C4-2B (cell line): Measurements from ENCODE around the gene DNAH7.
"Not testable (repeated sequence)": the region's sequence is repeated elsewhere in the genome, so short reads cannot be mapped to it uniquely, and the experiment has no call there.

Experiments
- ZFX ChIP-seq: fragments of 450-650 bp; IDR thresholded peaks from 2 replicates; pipeline ENCODE4 v1.6.1; 2017
- TF ChIP-seq, protein P1 (sequence below): fragments of 450-650 bp; conservative IDR thresholded peaks from 2 replicates; pipeline ENCODE4 v1.5.1; 2017; ENCODE audit warnings: mild to moderate bottlenecking

DNA sequence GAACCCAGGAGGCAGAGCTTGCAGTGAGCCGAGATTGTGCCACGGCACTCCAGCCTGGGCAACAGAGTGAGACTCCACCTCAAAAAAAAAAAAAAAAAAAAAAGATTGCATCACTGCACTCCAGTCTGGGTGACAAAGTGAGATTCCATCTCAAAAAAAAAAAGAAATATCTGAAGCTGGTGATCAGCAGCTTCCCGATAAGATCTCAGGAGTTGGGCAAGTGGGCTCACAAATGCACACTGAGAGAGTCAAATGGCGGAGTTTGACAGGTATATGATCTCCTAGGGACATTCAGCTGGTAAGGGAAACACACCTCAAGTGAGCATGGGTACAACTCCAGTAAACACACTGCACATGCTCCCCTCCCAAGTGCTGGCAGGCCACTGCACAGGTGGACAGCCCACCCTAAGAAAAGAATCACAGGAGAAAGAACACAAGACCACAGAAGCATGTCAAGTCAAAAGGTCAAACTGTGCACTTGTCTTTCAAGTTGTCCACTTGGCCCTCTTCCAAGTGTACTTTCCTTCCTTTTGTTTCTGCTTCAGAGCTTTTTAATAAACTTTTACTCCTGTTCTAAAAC is 151.5 kb downstream of the DNAH7 start:
- TF ChIP-seq, protein P1, sequence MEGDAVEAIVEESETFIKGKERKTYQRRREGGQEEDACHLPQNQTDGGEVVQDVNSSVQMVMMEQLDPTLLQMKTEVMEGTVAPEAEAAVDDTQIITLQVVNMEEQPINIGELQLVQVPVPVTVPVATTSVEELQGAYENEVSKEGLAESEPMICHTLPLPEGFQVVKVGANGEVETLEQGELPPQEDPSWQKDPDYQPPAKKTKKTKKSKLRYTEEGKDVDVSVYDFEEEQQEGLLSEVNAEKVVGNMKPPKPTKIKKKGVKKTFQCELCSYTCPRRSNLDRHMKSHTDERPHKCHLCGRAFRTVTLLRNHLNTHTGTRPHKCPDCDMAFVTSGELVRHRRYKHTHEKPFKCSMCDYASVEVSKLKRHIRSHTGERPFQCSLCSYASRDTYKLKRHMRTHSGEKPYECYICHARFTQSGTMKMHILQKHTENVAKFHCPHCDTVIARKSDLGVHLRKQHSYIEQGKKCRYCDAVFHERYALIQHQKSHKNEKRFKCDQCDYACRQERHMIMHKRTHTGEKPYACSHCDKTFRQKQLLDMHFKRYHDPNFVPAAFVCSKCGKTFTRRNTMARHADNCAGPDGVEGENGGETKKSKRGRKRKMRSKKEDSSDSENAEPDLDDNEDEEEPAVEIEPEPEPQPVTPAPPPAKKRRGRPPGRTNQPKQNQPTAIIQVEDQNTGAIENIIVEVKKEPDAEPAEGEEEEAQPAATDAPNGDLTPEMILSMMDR: not testable (repeated sequence)
- not testable (repeated sequence) for TF ChIP-seq ZFX
